GM10248 (cell line): ENCODE measurements around the gene AKIRIN2.

Source experiments
- CTCF ChIA-PET: fragments of 300-600 bp; sonication (Branson Sonifier 250); formaldehyde crosslinking; extraction: SDS; loops from one replicate; lab custom pipeline; 2021; ENCODE audit warnings: antibody characterized with exemption; lab: Yijun Ruan, JAX
- POLR2A ChIA-PET: fragments of 350-650 bp; sonication (Branson Sonifier 250); formaldehyde crosslinking; extraction: SDS; loops from one replicate; lab custom pipeline; 2020; ENCODE audit warnings: antibody characterized with exemption; lab: Yijun Ruan, JAX
- DNase-seq: peaks from one replicate; pipeline ENCODE4 v3.0.0; 2012; ENCODE audit errors: extremely low spot score
- CTCF ChIP-seq: IDR thresholded peaks from 2 replicates; pipeline ENCODE4 v1.5.1; 2012; ENCODE audit warnings: mild to moderate bottlenecking, low read depth; ENCODE audit errors: extremely low read depth, missing control alignments, control extremely low read depth

AKIRIN2 gene

GRCh38 chr6:87668013-87668412 lies 34.0 kb downstream of the AKIRIN2 start:
- DNase-seq: no peak
- POLR2A ChIA-PET: no interaction called here
- CTCF ChIA-PET: interaction anchor here (1.4 to 2.2 kb wide), 4 partner anchors 9 to 261 kb away, joined by 4 to 8 read pairs (median 7); no protein-coding TSS in a partner anchor
- TF ChIP-seq CTCF: no peak

GRCh38 chr6:87667032-87667431 lies 35.0 kb downstream of the AKIRIN2 start:
- ChIA-PET POLR2A (no interaction called here), CTCF (no interaction called here)
- DNase-seq: no peak
- TF ChIP-seq CTCF: no peak

- no peak for TF ChIP-seq CTCF
- ChIA-PET POLR2A (interaction anchor here (1.3 kb wide), 1 partner anchor 20 kb away, joined by 3 read pairs; no protein-coding TSS in a partner anchor), CTCF (interaction anchor here (0.7 to 1.4 kb wide), 3 partner anchors 11 to 23 kb away, joined by 3 to 4 read pairs (median 3); no protein-coding TSS in a partner anchor)
- no peak for DNase-seq
Measured at GRCh38 chr6:87664921-87665485, 37.0 kb downstream of the AKIRIN2 start.

GRCh38 chr6:87663434-87663833 lies 38.6 kb downstream of the AKIRIN2 start:
- ChIA-PET POLR2A (no interaction called here), CTCF (interaction anchor here (0.6 to 1.7 kb wide), 2 partner anchors 14 to 62 kb away, joined by 3 to 5 read pairs; no protein-coding TSS in a partner anchor)
- no peak for TF ChIP-seq CTCF
- no peak for DNase-seq

GRCh38 chr6:87661503-87661902 lies 40.5 kb downstream of the AKIRIN2 start:
- ChIA-PET CTCF (interaction anchor here (1.1 to 1.7 kb wide), 3 partner anchors 10 to 22 kb away, joined by 3 to 5 read pairs (median 3); no protein-coding TSS in a partner anchor), POLR2A (no interaction called here)

GRCh38 chr6:87661016-87661415 lies 41.0 kb downstream of the AKIRIN2 start:
- DNase-seq: no peak
- TF ChIP-seq CTCF: no peak
- POLR2A ChIA-PET: no interaction called here
- CTCF ChIA-PET: interaction anchor here (1.1 to 1.7 kb wide), 3 partner anchors 9 to 22 kb away, joined by 3 to 5 read pairs (median 3); no protein-coding TSS in a partner anchor

More at GRCh38 chr6:87661503-87661902, 40.5 kb downstream of the AKIRIN2 start:
- no peak for TF ChIP-seq CTCF
- DNase-seq: no peak
